ENCODE measurements around the gene SNX1. TPM values are rescaled to one million over a fixed set of nuclear protein-coding genes. Genes with fewer than 3 reads are reported as not detected.

Gene SNX1
- total and polyA plus RNA-seq, 2 of the 13 experiments (the other 11 are each of a cell fraction or from before 2014, with no cell fraction given): 29.3 to 60.1 TPM

GRCh38 chr15:64093627-64094417 lies 2.0 kb upstream of the SNX1 start, which contains the start of gene CIAO2A (continued):
- TF ChIP-seq ZNF580 (CRISPR knock-in tag; IDR thresholded peaks at IDR 0.05; ENCODE audit: borderline replicate concordance, low read depth) (no peak; the same call in 1 of the 2 replicates), ZNF343 (CRISPR knock-in tag; IDR thresholded peaks at IDR 0.05) (no peak), ZNF281 (CRISPR knock-in tag; IDR thresholded peaks at IDR 0.05; ENCODE audit: borderline replicate concordance) (no peak), RARG (CRISPR knock-in tag; IDR thresholded peaks at IDR 0.05; ENCODE audit: low read depth) (no peak), ZSCAN20 (CRISPR knock-in tag; IDR thresholded peaks at IDR 0.05; ENCODE audit: borderline replicate concordance) (no peak), ZNF614 (CRISPR knock-in tag; IDR thresholded peaks at IDR 0.05; ENCODE audit: borderline replicate concordance) (no peak), ZKSCAN8 (CRISPR knock-in tag; IDR thresholded peaks at IDR 0.05; ENCODE audit: borderline replicate concordance) (peak; percentile 26; the same call in 1 of the 2 replicates), AHR (CRISPR knock-in tag; IDR thresholded peaks at IDR 0.05) (no peak), ZNF362 (CRISPR knock-in tag; IDR thresholded peaks at IDR 0.05; ENCODE audit: borderline replicate concordance) (no peak), NCOA5 (CRISPR knock-in tag; IDR thresholded peaks at IDR 0.05) (no peak), ZNF737 (CRISPR knock-in tag; IDR thresholded peaks at IDR 0.05; ENCODE audit: borderline replicate concordance) (no peak), AGO2 (optimal IDR thresholded peaks at IDR 0.05; ENCODE audit: low read depth, low read length) (no peak), NR2F6 (IDR thresholded peaks at IDR 0.05) (no peak; the same call in 1 of the 2 replicates), NR2F6 (CRISPR knock-in tag; IDR thresholded peaks at IDR 0.05) (peak; percentile 26; the same call in 1 of the 2 replicates), CHCHD3 (CRISPR knock-in tag; IDR thresholded peaks at IDR 0.05) (no peak), ISX (CRISPR knock-in tag; conservative IDR thresholded peaks at IDR 0.05) (no peak), ZNF224 (CRISPR knock-in tag; IDR thresholded peaks at IDR 0.05) (peak; percentile 28; the same call in 1 of the 2 replicates), SIX1 (CRISPR knock-in tag; IDR thresholded peaks at IDR 0.05; ENCODE audit: borderline replicate concordance) (no peak), TMF1 (CRISPR knock-in tag; IDR thresholded peaks at IDR 0.05; ENCODE audit: low read depth) (no peak), FOXP1 (IDR thresholded peaks at IDR 0.05) (no peak), FOXP1 (CRISPR knock-in tag; IDR thresholded peaks at IDR 0.05) (no peak), ZNF503 (CRISPR knock-in tag; IDR thresholded peaks at IDR 0.05) (peak; percentile 51; the same call in 1 of the 2 replicates), SIN3A (IDR thresholded peaks at IDR 0.05; ENCODE audit: borderline replicate concordance, low read depth, low read length) (peak; percentile 76; the same call in 1 of the 2 replicates), FOXJ3 (CRISPR knock-in tag; IDR thresholded peaks at IDR 0.05; ENCODE audit: borderline replicate concordance) (peak; percentile 29; the same call in 1 of the 2 replicates), HMGA1 (CRISPR knock-in tag; conservative IDR thresholded peaks at IDR 0.05) (no peak), KDM6A (CRISPR knock-in tag; IDR thresholded peaks at IDR 0.05; ENCODE audit: low read depth) (no peak)

All from HepG2 (cell line).